ENCODE measurements around the gene ATG2B.

DNA sequence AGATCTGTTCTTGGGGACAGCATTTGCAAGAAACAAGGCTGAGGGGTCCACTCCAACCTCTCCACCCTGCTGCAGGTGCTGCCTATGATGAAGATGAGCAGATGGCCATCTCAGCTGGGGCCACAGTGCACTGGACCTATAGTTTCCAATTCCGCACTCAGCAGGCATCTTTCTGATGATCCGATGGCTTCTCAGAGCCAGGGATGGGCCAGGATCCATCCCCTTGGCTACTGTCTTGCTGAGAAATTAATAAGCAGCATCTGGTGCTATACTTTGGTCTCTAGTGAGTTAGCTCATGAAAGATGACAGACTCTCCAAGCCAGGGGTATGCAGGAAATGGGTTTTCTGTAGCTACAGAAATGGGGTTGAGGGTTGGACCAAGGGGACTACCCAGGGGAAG lies 125.5 kb downstream of the ATG2B start:
- TF ChIP-seq, protein P1, sequence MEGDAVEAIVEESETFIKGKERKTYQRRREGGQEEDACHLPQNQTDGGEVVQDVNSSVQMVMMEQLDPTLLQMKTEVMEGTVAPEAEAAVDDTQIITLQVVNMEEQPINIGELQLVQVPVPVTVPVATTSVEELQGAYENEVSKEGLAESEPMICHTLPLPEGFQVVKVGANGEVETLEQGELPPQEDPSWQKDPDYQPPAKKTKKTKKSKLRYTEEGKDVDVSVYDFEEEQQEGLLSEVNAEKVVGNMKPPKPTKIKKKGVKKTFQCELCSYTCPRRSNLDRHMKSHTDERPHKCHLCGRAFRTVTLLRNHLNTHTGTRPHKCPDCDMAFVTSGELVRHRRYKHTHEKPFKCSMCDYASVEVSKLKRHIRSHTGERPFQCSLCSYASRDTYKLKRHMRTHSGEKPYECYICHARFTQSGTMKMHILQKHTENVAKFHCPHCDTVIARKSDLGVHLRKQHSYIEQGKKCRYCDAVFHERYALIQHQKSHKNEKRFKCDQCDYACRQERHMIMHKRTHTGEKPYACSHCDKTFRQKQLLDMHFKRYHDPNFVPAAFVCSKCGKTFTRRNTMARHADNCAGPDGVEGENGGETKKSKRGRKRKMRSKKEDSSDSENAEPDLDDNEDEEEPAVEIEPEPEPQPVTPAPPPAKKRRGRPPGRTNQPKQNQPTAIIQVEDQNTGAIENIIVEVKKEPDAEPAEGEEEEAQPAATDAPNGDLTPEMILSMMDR (IDR thresholded peaks at IDR 0.05; ENCODE audit: low read length) = no peak
- TF ChIP-seq EZH2 (IDR thresholded peaks at IDR 0.05; ENCODE audit: borderline replicate concordance, low read length) = no peak

Data from OCI-LY1 (cell line).